Endothelial cell of umbilical vein (primary cell): ENCODE measurements around the gene OR52A5. TPM values are rescaled to one million over a fixed set of nuclear protein-coding genes. Genes with fewer than 3 reads are reported as not detected.

Experiments used
- BruUV-seq: library from RNA; stranded (reverse); fragments of 400-500 nt; replicated peaks from 2 replicates; lab custom pipeline; 2021; lab: Mats Ljungman, UMichigan
- CTCF ChIA-PET: fragments of 300-600, 350-600 bp; sonication (Branson Sonifier 250); formaldehyde crosslinking; loops from one replicate; lab custom pipeline; 2021; ENCODE audit warnings: antibody characterized with exemption, inconsistent platforms; lab: Charles Lee
- POLR2A ChIA-PET: fragments of 300-600, 350-600 bp; sonication (Branson Sonifier 250); formaldehyde crosslinking; loops from one replicate; lab custom pipeline; 2021; ENCODE audit warnings: antibody characterized with exemption, inconsistent platforms; lab: Charles Lee
- DNase-seq: peaks from one replicate; pipeline ENCODE4 v3.0.0-alpha.2; 2011; ENCODE audit warnings: low read depth, low spot score
- FAIRE-seq: peaks from 2 replicates; lab custom pipeline; 2011; peaks lifted over from hg19 to GRCh38; lab: Jason Lieb, UNC
- H2AFZ ChIP-seq: 2 replicates; pipeline ENCODE4 v1.6.0; 2012; ENCODE audit warnings: low read depth, low read length, control low read depth, inconsistent platforms
- H3K27ac ChIP-seq: 2 replicates; pipeline ENCODE4 v1.5.1; 2011; ENCODE audit warnings: low read depth, mild to moderate bottlenecking, control low read depth, low read length, moderate library complexity; ENCODE audit not compliant: insufficient read depth
- H3K27me3 ChIP-seq, 2 experiments: 2 replicates each; pipeline versions ENCODE4 v1.6.0 to v1.6.1; 2011; ENCODE audit warnings: low read length in 2 of 2, mixed read lengths in 1 of 2; ENCODE audit not compliant: control insufficient read depth in 2 of 2, insufficient read depth in 2 of 2
- H3K36me3 ChIP-seq, 2 experiments: 2 replicates in 1 of 2; 3 replicates in 1 of 2; pipeline ENCODE4 v1.5.1; 2011; ENCODE audit warnings: low read length in 2 of 2, mild to moderate bottlenecking in 1 of 2, moderate library complexity in 1 of 2; ENCODE audit not compliant: control insufficient read depth in 2 of 2, insufficient read depth in 2 of 2; ENCODE audit errors: extremely low read depth in 1 of 2
- H3K4me1 ChIP-seq: 3 replicates; pipeline ENCODE4 v1.5.1; 2011; ENCODE audit warnings: mild to moderate bottlenecking, low read length; ENCODE audit not compliant: control insufficient read depth, insufficient read depth; ENCODE audit errors: extremely low read depth
- H3K4me2 ChIP-seq: 2 replicates; pipeline ENCODE4 v1.6.1; 2011; ENCODE audit warnings: low read length, control low read depth, mixed read lengths; ENCODE audit not compliant: insufficient read depth
- H3K4me3 ChIP-seq, 3 experiments: fragments of 200-600 bp in 1 of 3; sonication (generic), shearing (Covaris generic) in 1 of 3; replicated peaks in 1 of 3; 2 replicates each; pipeline ENCODE4 v1.5.1; 2011 to 2016; ENCODE audit warnings: control low read depth in 3 of 3, low read length in 3 of 3, mild to moderate bottlenecking in 2 of 3, inconsistent platforms in 1 of 3, low read depth in 1 of 3, moderate library complexity in 1 of 3; ENCODE audit not compliant: insufficient read depth in 1 of 3
- H3K79me2 ChIP-seq: 2 replicates; pipeline ENCODE4 v1.6.0; 2012; ENCODE audit warnings: low read length, inconsistent platforms; ENCODE audit not compliant: control insufficient read depth, insufficient read depth
- H3K9ac ChIP-seq: replicated peaks from 2 replicates; pipeline ENCODE3; 2011; ENCODE audit warnings: low read length, control low read depth; ENCODE audit not compliant: insufficient read depth; ENCODE audit errors: extremely low read depth
- H3K9me1 ChIP-seq: replicated peaks from 3 replicates; pipeline ENCODE4 v1.6.0; 2011; ENCODE audit warnings: mild to moderate bottlenecking, low read length; ENCODE audit not compliant: control insufficient read depth, insufficient read depth; ENCODE audit errors: extremely low read depth
- H3K9me3 ChIP-seq: replicated peaks from 2 replicates; pipeline ENCODE4 v1.5.1; 2012; ENCODE audit warnings: low read length, inconsistent platforms; ENCODE audit not compliant: control insufficient read depth, insufficient read depth
- H4K20me1 ChIP-seq: replicated peaks from 2 replicates; pipeline ENCODE3; 2011; ENCODE audit warnings: mild to moderate bottlenecking, low read length; ENCODE audit not compliant: control insufficient read depth, insufficient read depth; ENCODE audit errors: extremely low read depth
- JUN ChIP-seq: IDR thresholded peaks from 2 replicates; pipeline ENCODE4 v1.6.1; 2011; ENCODE audit warnings: borderline replicate concordance, low read depth; ENCODE audit not compliant: insufficient read length, insufficient read depth
- MYC ChIP-seq: IDR thresholded peaks from one replicate; pipeline ENCODE4 v1.6.1; 2011; ENCODE audit warnings: mild to moderate bottlenecking, low read depth, low read length
- POLR2AphosphoS5 ChIP-seq: IDR thresholded peaks from 2 replicates; pipeline ENCODE4 v1.6.1; 2012; ENCODE audit warnings: low read depth, mild to moderate bottlenecking, control low read depth, low read length, moderate library complexity; ENCODE audit not compliant: insufficient read depth
- dilution Hi-C: fragments of 300-500 bp; cut with MboI; formaldehyde crosslinking; loops from one replicate; pipeline ENCODE4 v1.15.0; 2019; ENCODE audit warnings: low sequenced_read_pairs; ENCODE audit not compliant: extremely low pct_ligation_motif_present
- intact Hi-C: fragments of 100-400 bp; cut with micrococcal nuclease; formaldehyde crosslinking; loops from one replicate; pipeline ENCODE4 v1.10.0; 2022
- polyA plus RNA-seq, 4 experiments: library from polyadenylated mRNA; depleted of rRNA in 3 of 4; stranded (reverse) in 3 of 4; unstranded in 1 of 4; fragments of >200 nt; gene quantifications; 2 replicates each; pipeline versions ENCODE4 v1.2.1 to v1.2.3, GENCODE V29; 2011 to 2012; ENCODE audit warnings: missing spikeins in 1 of 4
- total RNA-seq: library from RNA; stranded (reverse); gene quantifications from 2 replicates; pipeline ENCODE4 v1.2.3, GENCODE V29; 2021
- TF ChIP-seq, protein P1 (sequence below), 2 donors: IDR thresholded peaks; 1 replicate in 1 of 2; 2 replicates in 1 of 2; pipeline ENCODE4 v1.5.1; 2011; ENCODE audit warnings: low read length in 2 of 2, mild to moderate bottlenecking in 2 of 2, moderate library complexity in 2 of 2, control low read depth in 1 of 2, inconsistent platforms in 1 of 2, low read depth in 1 of 2; ENCODE audit not compliant: insufficient read depth in 1 of 2; ENCODE audit errors: extremely low read depth in 1 of 2

OR52A5 gene
- total and polyA plus RNA-seq, 2 donors (not counting 3 experiments of a cell fraction or from before 2014, with no cell fraction given) = not detected

DNA sequence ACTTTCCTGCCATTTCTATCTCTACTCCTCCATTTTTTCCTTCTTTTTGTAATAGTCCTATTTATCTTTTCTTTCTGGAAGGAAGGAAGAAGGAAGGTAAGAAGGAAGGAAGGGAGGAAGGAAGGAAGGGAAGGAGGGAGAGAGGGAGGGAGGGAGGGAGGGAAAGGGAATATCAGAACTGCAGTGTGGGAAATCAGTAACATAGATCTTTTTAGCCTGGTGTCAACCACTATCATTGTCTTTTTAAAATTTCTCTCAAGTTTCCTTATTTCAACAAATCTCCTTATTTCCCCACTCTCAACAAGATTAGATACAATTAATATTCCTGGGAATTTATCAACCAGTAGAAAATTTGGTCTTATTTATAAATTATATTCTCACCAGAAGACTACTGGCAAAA lies 35.1 kb downstream of the OR52A5 start:
- TF ChIP-seq MYC (no peak), JUN (no peak)
- TF ChIP-seq, protein P1, sequence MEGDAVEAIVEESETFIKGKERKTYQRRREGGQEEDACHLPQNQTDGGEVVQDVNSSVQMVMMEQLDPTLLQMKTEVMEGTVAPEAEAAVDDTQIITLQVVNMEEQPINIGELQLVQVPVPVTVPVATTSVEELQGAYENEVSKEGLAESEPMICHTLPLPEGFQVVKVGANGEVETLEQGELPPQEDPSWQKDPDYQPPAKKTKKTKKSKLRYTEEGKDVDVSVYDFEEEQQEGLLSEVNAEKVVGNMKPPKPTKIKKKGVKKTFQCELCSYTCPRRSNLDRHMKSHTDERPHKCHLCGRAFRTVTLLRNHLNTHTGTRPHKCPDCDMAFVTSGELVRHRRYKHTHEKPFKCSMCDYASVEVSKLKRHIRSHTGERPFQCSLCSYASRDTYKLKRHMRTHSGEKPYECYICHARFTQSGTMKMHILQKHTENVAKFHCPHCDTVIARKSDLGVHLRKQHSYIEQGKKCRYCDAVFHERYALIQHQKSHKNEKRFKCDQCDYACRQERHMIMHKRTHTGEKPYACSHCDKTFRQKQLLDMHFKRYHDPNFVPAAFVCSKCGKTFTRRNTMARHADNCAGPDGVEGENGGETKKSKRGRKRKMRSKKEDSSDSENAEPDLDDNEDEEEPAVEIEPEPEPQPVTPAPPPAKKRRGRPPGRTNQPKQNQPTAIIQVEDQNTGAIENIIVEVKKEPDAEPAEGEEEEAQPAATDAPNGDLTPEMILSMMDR (IDR thresholded peaks at IDR 0.05; ENCODE audit: extremely low read depth in 1 of 2, insufficient read depth in 1 of 2, low read depth in 1 of 2, low read length in 2 of 2) = no peak
- Histone ChIP-seq H4K20me1 (no peaks in the 10 kb centered on the region), H3K27me3 (no peaks in the 10 kb centered on the region), H3K9ac (no peak overlapping the region), H2AFZ (no peak overlapping the region), H3K4me1 (no peaks in the 10 kb centered on the region), H3K9me1 (no peaks in the 10 kb centered on the region), H3K4me3 (no peak overlapping the region), H3K79me2 (no peaks in the 10 kb centered on the region), H3K36me3 (no peaks in the 10 kb centered on the region), H3K9me3 (no peaks in the 10 kb centered on the region), H3K4me2 (no peak overlapping the region), H3K27ac (no peak overlapping the region)
- FAIRE-seq (no peak), DNase-seq (no peak)
- dilution Hi-C loops (no loop called here), intact Hi-C loops (no loop called here)
- POLR2A ChIA-PET = no interaction called here
- no TSS peak for BruUV-seq
- CTCF ChIA-PET = no interaction called here

DNA sequence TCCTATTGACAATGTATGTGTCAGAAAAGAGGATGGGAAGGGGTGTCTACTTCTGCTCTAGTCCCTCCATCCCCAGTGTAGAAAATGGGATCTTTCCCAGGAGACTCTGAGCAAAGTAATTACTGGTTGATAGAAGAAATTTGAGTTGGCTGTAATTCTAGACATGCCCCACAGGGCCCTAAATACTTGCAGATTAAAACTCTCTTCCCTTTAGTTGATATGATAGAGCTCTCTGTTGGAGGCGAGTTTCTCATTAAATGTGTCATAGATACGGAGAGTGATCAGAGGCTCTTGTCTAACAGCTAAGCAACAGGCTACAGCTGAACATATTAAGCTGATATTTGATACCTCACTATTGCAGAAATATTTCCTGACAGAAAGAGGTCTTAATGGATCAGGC lies 35.9 kb downstream of the OR52A5 start:
- TF ChIP-seq, protein P1 (IDR thresholded peaks at IDR 0.05; ENCODE audit: extremely low read depth in 1 of 2, insufficient read depth in 1 of 2, low read depth in 1 of 2, low read length in 2 of 2) = no peak
- TF ChIP-seq POLR2AphosphoS5 (no peak), MYC (no peak)
- no peaks in the 10 kb centered on the region for H3K9me3 ChIP-seq
- intact Hi-C loops = no loop called here
- DNase-seq (no peak), FAIRE-seq (no peak)
- no peaks in the 10 kb centered on the region for H4K20me1 ChIP-seq
- no peaks in the 10 kb centered on the region for H3K4me1 ChIP-seq
- H3K4me3 ChIP-seq = no peak overlapping the region
- no TSS peak for BruUV-seq
- CTCF ChIA-PET = no interaction called here
- POLR2A ChIA-PET = no interaction called here
- no peak overlapping the region for H3K9ac ChIP-seq
- no peaks in the 10 kb centered on the region for H3K27me3 ChIP-seq
- H3K4me2 ChIP-seq = no peak overlapping the region
- H3K9me1 ChIP-seq = no peaks in the 10 kb centered on the region
- no peaks in the 10 kb centered on the region for H3K79me2 ChIP-seq
- H2AFZ ChIP-seq = no peak overlapping the region
- dilution Hi-C loops = no loop called here
- H3K27ac ChIP-seq = no peak overlapping the region
- no peaks in the 10 kb centered on the region for H3K36me3 ChIP-seq
